ENCODE results near the gene FBLN7. TPM values are rescaled to one million over a fixed set of nuclear protein-coding genes. Genes with fewer than 3 reads are reported as not detected.

The FBLN7 gene
- total RNA-seq, 2 donors from 2014 or later = 4.0 to 8.7 TPM

DNA sequence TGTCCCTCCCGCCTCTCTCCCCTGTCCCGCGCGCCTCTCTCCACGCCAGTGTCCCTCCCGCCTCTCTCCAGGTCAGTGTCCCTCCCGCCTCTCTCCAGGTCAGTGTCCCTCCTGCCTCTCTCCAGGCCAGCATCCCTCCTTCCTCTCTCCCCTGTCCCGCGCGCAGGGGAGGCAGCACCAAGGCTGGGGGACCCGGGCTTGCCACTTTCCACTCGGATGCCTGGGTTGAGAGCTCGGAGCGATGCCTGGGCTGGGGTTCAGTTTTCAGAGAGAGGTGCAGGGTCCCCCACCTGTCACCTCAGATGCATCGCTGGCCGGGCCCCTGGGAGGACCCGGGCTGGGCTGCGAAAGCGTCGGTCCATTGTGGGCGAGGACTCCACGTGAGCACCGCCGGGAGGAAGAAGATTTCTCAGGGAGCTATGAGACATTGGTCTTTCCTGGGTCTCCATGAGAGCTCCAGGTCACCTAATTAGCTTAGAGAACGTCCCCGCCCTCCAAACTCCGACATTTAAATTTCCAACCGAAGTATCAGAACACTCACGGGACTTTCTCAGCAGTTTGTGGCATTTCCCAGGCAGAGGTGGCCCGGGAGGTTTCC lies 2.1 kb downstream of the FBLN7 start:
- H3K27ac Mint-ChIP-seq = no peak overlapping the region

DNA sequence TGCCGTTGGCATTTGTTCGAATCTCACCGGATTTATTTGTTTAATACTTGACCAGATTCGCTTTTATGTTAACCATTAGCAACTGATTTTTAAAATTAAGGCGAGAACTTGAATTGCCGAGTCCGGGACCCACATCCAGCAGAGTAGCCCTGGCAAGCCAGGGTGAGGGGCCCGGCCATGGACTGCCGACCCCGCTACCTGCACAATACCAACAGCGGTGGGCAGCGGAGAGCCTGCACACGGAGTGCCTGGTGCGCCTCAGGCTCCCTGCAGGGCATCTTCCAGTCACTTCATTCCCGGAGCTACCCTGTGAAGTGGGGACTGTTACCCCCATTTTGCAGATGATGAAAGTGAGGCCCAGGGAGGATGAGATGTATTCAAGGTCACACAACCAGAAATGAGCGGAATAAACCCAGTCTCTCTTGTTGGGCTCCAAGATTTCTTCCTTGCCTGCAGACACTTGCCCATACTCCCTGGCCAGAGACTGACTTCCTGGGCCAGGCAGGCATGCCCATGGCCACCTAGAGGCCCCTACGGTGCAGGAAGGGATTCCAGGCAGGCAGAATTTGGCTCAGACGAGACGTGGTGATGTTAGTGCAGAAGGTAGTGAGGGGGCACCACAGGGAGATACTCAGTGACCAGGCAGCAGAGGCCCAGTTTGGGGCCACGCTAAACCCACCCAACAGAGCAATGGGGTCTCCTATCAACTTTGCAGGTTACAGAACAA lies 2.9 kb downstream of the FBLN7 start:
- no peaks in the 10 kb centered on the region for H3K36me3 Mint-ChIP-seq (ENCODE audit: low read depth)
- H3K27ac Mint-ChIP-seq = no peak overlapping the region
- H3K9ac ChIP-seq (ENCODE audit: extremely low read depth, low read length, poor library complexity, severe bottlenecking) = no peak overlapping the region
- H3K27ac ChIP-seq (ENCODE audit: low read depth, low read length) = no peak overlapping the region
- H3K4me3 Mint-ChIP-seq = peak overlapping the region; percentile 61
- no peak overlapping the region for H3K4me3 ChIP-seq (ENCODE audit: low read length)
- DNase-seq = no peak
- no peaks in the 10 kb centered on the region for H3K9me3 ChIP-seq (ENCODE audit: control insufficient read depth, low read length)
- TF ChIP-seq, protein P1, sequence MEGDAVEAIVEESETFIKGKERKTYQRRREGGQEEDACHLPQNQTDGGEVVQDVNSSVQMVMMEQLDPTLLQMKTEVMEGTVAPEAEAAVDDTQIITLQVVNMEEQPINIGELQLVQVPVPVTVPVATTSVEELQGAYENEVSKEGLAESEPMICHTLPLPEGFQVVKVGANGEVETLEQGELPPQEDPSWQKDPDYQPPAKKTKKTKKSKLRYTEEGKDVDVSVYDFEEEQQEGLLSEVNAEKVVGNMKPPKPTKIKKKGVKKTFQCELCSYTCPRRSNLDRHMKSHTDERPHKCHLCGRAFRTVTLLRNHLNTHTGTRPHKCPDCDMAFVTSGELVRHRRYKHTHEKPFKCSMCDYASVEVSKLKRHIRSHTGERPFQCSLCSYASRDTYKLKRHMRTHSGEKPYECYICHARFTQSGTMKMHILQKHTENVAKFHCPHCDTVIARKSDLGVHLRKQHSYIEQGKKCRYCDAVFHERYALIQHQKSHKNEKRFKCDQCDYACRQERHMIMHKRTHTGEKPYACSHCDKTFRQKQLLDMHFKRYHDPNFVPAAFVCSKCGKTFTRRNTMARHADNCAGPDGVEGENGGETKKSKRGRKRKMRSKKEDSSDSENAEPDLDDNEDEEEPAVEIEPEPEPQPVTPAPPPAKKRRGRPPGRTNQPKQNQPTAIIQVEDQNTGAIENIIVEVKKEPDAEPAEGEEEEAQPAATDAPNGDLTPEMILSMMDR (conservative IDR thresholded peaks at IDR 0.05) = no peak
- peaks cover 63% of the 10 kb centered on the region for H3K27me3 ChIP-seq (ENCODE audit: control insufficient read depth, insufficient read depth, low read length, poor library complexity, severe bottlenecking)
- peaks cover 3% of the 10 kb centered on the region for H3K4me1 ChIP-seq (ENCODE audit: control insufficient read depth, insufficient read depth, low read length)
- H3K36me3 ChIP-seq (ENCODE audit: control insufficient read depth, insufficient read depth, low read length) = no peaks in the 10 kb centered on the region
- H3K4me1 Mint-ChIP-seq = peaks cover 2% of the 10 kb centered on the region
- no peaks in the 10 kb centered on the region for H3K9me3 Mint-ChIP-seq
- WGBS, 2 experiments (ENCODE audit: insufficient coverage in 1 of 2, insufficient read length in 1 of 2) = 85 to 87% methylated on average over 11 to 20 of the region's 20 CpGs
- H3K27me3 Mint-ChIP-seq (ENCODE audit: insufficient read depth) = peaks cover 61% of the 10 kb centered on the region

More for the DNA sequence above, 2.1 kb downstream of the FBLN7 start:
- TF ChIP-seq, protein P1 (conservative IDR thresholded peaks at IDR 0.05) = no peak
- Histone ChIP-seq H3K4me1 (ENCODE audit: control insufficient read depth, insufficient read depth, low read length) (peaks cover 3% of the 10 kb centered on the region), H3K27ac (ENCODE audit: low read depth, low read length) (no peak overlapping the region), H3K9me3 (ENCODE audit: control insufficient read depth, low read length) (no peaks in the 10 kb centered on the region), H3K27me3 (ENCODE audit: control insufficient read depth, insufficient read depth, low read length, poor library complexity, severe bottlenecking) (peaks cover 68% of the 10 kb centered on the region), H3K9ac (ENCODE audit: extremely low read depth, low read length, poor library complexity, severe bottlenecking) (no peak overlapping the region), H3K4me3 (ENCODE audit: low read length) (peak overlapping the region; percentile 56), H3K36me3 (ENCODE audit: control insufficient read depth, insufficient read depth, low read length) (no peaks in the 10 kb centered on the region)
- H3K27me3 Mint-ChIP-seq (ENCODE audit: insufficient read depth) = peaks cover 68% of the 10 kb centered on the region
- H3K4me1 Mint-ChIP-seq = peaks cover 2% of the 10 kb centered on the region
- peak overlapping the region; percentile 61 for H3K4me3 Mint-ChIP-seq
- WGBS, 2 experiments (ENCODE audit: insufficient coverage in 1 of 2, insufficient read length in 1 of 2) = 16 to 17% methylated on average over 15 to 30 of the region's 30 CpGs
- H3K36me3 Mint-ChIP-seq (ENCODE audit: low read depth) = no peaks in the 10 kb centered on the region
- H3K9me3 Mint-ChIP-seq = no peaks in the 10 kb centered on the region
- DNase-seq = peak; percentile 69

- DNase-seq = no peak
- no peaks in the 10 kb centered on the region for H3K9me3 ChIP-seq (ENCODE audit: control insufficient read depth, low read length)
- H3K36me3 ChIP-seq (ENCODE audit: control insufficient read depth, insufficient read depth, low read length) = no peaks in the 10 kb centered on the region
- peaks cover 57% of the 10 kb centered on the region for H3K27me3 ChIP-seq (ENCODE audit: control insufficient read depth, insufficient read depth, low read length, poor library complexity, severe bottlenecking)
- H3K9ac ChIP-seq (ENCODE audit: extremely low read depth, low read length, poor library complexity, severe bottlenecking) = no peak overlapping the region
- 90 to 93% methylated on average over 5 to 7 of the region's 7 CpGs for WGBS, 2 experiments (ENCODE audit: insufficient coverage in 1 of 2, insufficient read length in 1 of 2)
- H3K4me1 Mint-ChIP-seq = peaks cover 2% of the 10 kb centered on the region
- H3K4me3 ChIP-seq (ENCODE audit: low read length) = no peak overlapping the region
- H3K27ac ChIP-seq (ENCODE audit: low read depth, low read length) = no peak overlapping the region
- H3K9me3 Mint-ChIP-seq = no peaks in the 10 kb centered on the region
- peaks cover 3% of the 10 kb centered on the region for H3K4me1 ChIP-seq (ENCODE audit: control insufficient read depth, insufficient read depth, low read length)
- peaks cover 55% of the 10 kb centered on the region for H3K27me3 Mint-ChIP-seq (ENCODE audit: insufficient read depth)
- no peaks in the 10 kb centered on the region for H3K36me3 Mint-ChIP-seq (ENCODE audit: low read depth)
- H3K27ac Mint-ChIP-seq = no peak overlapping the region
- H3K4me3 Mint-ChIP-seq = no peak overlapping the region
- TF ChIP-seq, protein P1 (conservative IDR thresholded peaks at IDR 0.05) = no peak
Observed at GRCh38 chr2:112141626-112142007, 3.4 kb downstream of the FBLN7 start.

Data from endodermal cell (in vitro differentiated cells).